H1 (cell line): ENCODE results near the gene GPA33. TPM values are rescaled to one million over a fixed set of nuclear protein-coding genes. Genes with fewer than 3 reads are reported as not detected.

ENCODE experiments used
- CTCF ChIA-PET: fragments of 300-600 bp; sonication (Branson Sonifier 250); formaldehyde crosslinking; loops from one replicate; lab custom pipeline; 2021; ENCODE audit not compliant: partially characterized antibody; lab: Charles Lee
- POLR2A ChIA-PET: fragments of 300-600 bp; sonication (Branson Sonifier 250); formaldehyde crosslinking; loops from one replicate; lab custom pipeline; 2021; ENCODE audit warnings: inconsistent platforms; ENCODE audit not compliant: partially characterized antibody; lab: Charles Lee
- DNase-seq, 2 experiments: peaks; one replicate each; pipeline versions ENCODE4 v3.0.0 to v3.0.0-alpha.2; 2010 to 2022; ENCODE audit warnings: low spot score in 2 of 2, low read depth in 1 of 2, mixed read lengths in 1 of 2
- FAIRE-seq: peaks from 2 replicates; lab custom pipeline; 2011; peaks lifted over from hg19 to GRCh38; lab: Jason Lieb, UNC
- H2AFZ ChIP-seq: 2 replicates; pipeline ENCODE4 v1.8.1; 2012; ENCODE audit warnings: low read length, inconsistent platforms
- H2AK5ac ChIP-seq: 2 replicates; pipeline ENCODE4 v1.6.1; 2013; ENCODE audit warnings: low read depth, low read length
- H2BK120ac ChIP-seq: replicated peaks from 2 replicates; pipeline ENCODE3; 2013; ENCODE audit warnings: low read depth, low read length, inconsistent platforms
- H2BK12ac ChIP-seq: 2 replicates; pipeline ENCODE4 v1.6.1; 2013; ENCODE audit warnings: low read depth, low read length
- H2BK15ac ChIP-seq: 2 replicates; pipeline ENCODE4 v1.6.1; 2013; ENCODE audit warnings: low read length
- H2BK20ac ChIP-seq: 2 replicates; pipeline ENCODE4 v1.6.1; 2013; ENCODE audit warnings: low read length
- H2BK5ac ChIP-seq: 2 replicates; pipeline ENCODE4 v1.6.1; 2013; ENCODE audit warnings: low read depth, low read length
- H3K14ac ChIP-seq: 2 replicates; pipeline ENCODE4 v1.6.1; 2013; ENCODE audit warnings: inconsistent platforms; ENCODE audit not compliant: insufficient read length
- H3K18ac ChIP-seq: 2 replicates; pipeline ENCODE4 v1.6.1; 2013; ENCODE audit warnings: low read length; ENCODE audit errors: extremely low read depth
- H3K23ac ChIP-seq: 2 replicates; pipeline ENCODE4 v1.6.1; 2013; ENCODE audit warnings: inconsistent platforms; ENCODE audit not compliant: insufficient read length
- H3K23me2 ChIP-seq: 2 replicates; pipeline ENCODE4 v1.6.1; 2013; ENCODE audit warnings: low read depth, low read length
- H3K27ac ChIP-seq: 2 replicates; pipeline ENCODE4 v1.6.1; 2011; ENCODE audit warnings: low read depth, low read length, inconsistent platforms
- H3K27me3 ChIP-seq, 4 experiments: replicated peaks in 1 of 4; 1 replicate in 1 of 4; 2 replicates in 3 of 4; pipeline versions ENCODE4 v1.6.1 to v1.8.1; 2011 to 2013; ENCODE audit warnings: low read length in 3 of 4, mild to moderate bottlenecking in 3 of 4, inconsistent platforms in 2 of 4, mixed read lengths in 2 of 4, moderate library complexity in 1 of 4; ENCODE audit not compliant: control insufficient read depth in 3 of 4, insufficient read depth in 3 of 4; ENCODE audit errors: extremely low read depth in 1 of 4
- H3K36me3 ChIP-seq, 4 experiments: 2 replicates each; pipeline versions ENCODE4 v1.6.1 to v1.8.1; 2011 to 2013; ENCODE audit warnings: mild to moderate bottlenecking in 4 of 4, low read length in 3 of 4, moderate library complexity in 2 of 4, control low read depth in 1 of 4, inconsistent platforms in 1 of 4; ENCODE audit not compliant: insufficient read depth in 4 of 4, control insufficient read depth in 2 of 4
- H3K4ac ChIP-seq: replicated peaks from 2 replicates; pipeline ENCODE3; 2013; ENCODE audit warnings: low read length, low read depth, mixed read lengths, inconsistent platforms; ENCODE audit not compliant: insufficient read length
- H3K4me1 ChIP-seq, 4 experiments: replicated peaks in 1 of 4; 1 replicate in 1 of 4; 2 replicates in 3 of 4; pipeline versions ENCODE4 v1.6.1 to v1.8.1; 2011 to 2013; ENCODE audit warnings: low read length in 3 of 4, inconsistent platforms in 2 of 4, mixed read lengths in 1 of 4; ENCODE audit not compliant: insufficient read depth in 4 of 4, control insufficient read depth in 3 of 4
- H3K4me2 ChIP-seq, 2 experiments: 2 replicates each; pipeline versions ENCODE4 v1.6.1 to v1.8.1; 2011 to 2013; ENCODE audit warnings: low read depth in 2 of 2, low read length in 2 of 2, control low read depth in 1 of 2, inconsistent platforms in 1 of 2, mild to moderate bottlenecking in 1 of 2; ENCODE audit not compliant: insufficient read depth in 1 of 2
- H3K4me3 ChIP-seq, 4 experiments: fragments of 200-600, 300-600 bp in 1 of 4; sonication (generic), shearing (Covaris generic), sonication (Bioruptor Twin) in 1 of 4; 2 replicates each; pipeline versions ENCODE4 v1.5.1 to v1.8.1; 2011 to 2016; ENCODE audit warnings: low read length in 4 of 4, low read depth in 3 of 4, control low read depth in 2 of 4, inconsistent platforms in 2 of 4, mild to moderate bottlenecking in 2 of 4, mixed read lengths in 1 of 4, moderate library complexity in 1 of 4; ENCODE audit not compliant: insufficient read depth in 2 of 4; ENCODE audit errors: extremely low read depth in 1 of 4
- H3K56ac ChIP-seq: replicated peaks from 2 replicates; pipeline ENCODE3; 2013; ENCODE audit warnings: low read depth, mild to moderate bottlenecking, mixed read lengths, low read length, inconsistent platforms; ENCODE audit not compliant: insufficient read length
- H3K79me1 ChIP-seq: 2 replicates; pipeline ENCODE4 v1.6.1; 2013; ENCODE audit warnings: low read depth, low read length, control low read depth
- H3K79me2 ChIP-seq, 2 experiments: 2 replicates each; pipeline versions ENCODE4 v1.6.1 to v1.8.1; 2012 to 2013; ENCODE audit warnings: low read length in 2 of 2, mild to moderate bottlenecking in 2 of 2, inconsistent platforms in 1 of 2; ENCODE audit not compliant: insufficient read depth in 2 of 2, control insufficient read depth in 1 of 2
- H3K9ac ChIP-seq, 4 experiments: replicated peaks in 1 of 4; 1 replicate in 1 of 4; 2 replicates in 3 of 4; pipeline versions ENCODE4 v1.6.1 to v1.8.1; 2011 to 2013; ENCODE audit warnings: low read depth in 3 of 4, low read length in 3 of 4, control low read depth in 2 of 4, mild to moderate bottlenecking in 2 of 4, moderate library complexity in 2 of 4, inconsistent platforms in 1 of 4; ENCODE audit errors: extremely low read depth in 1 of 4
- H3K9me3 ChIP-seq, 2 experiments: 2 replicates each; pipeline versions ENCODE4 v1.6.1 to v1.8.1; 2012 to 2013; ENCODE audit warnings: mild to moderate bottlenecking in 2 of 2, moderate library complexity in 2 of 2, control low read depth in 1 of 2, inconsistent platforms in 1 of 2, low read depth in 1 of 2, low read length in 1 of 2, mixed read lengths in 1 of 2; ENCODE audit not compliant: insufficient read depth in 2 of 2
- H4K20me1 ChIP-seq, 2 experiments: replicated peaks in 1 of 2; 2 replicates each; pipeline versions ENCODE3 to v1.8.1; 2011 to 2013; ENCODE audit warnings: inconsistent platforms in 2 of 2, low read length in 2 of 2, mild to moderate bottlenecking in 1 of 2; ENCODE audit not compliant: insufficient read depth in 2 of 2, control insufficient read depth in 1 of 2
- H4K5ac ChIP-seq: 2 replicates; pipeline ENCODE4 v1.6.1; 2013; ENCODE audit warnings: low read length, low read depth, mixed read lengths, inconsistent platforms; ENCODE audit not compliant: insufficient read length
- H4K8ac ChIP-seq: 2 replicates; pipeline ENCODE4 v1.8.0; 2013; ENCODE audit warnings: mild to moderate bottlenecking, moderate library complexity, low read length, inconsistent platforms; ENCODE audit not compliant: insufficient read depth; ENCODE audit errors: extremely low read depth
- H4K91ac ChIP-seq: replicated peaks from 2 replicates; pipeline ENCODE3; 2013; ENCODE audit warnings: low read length, mixed read lengths, inconsistent platforms; ENCODE audit not compliant: insufficient read length
- BCL11A ChIP-seq, 2 experiments: IDR thresholded peaks; one replicate each; pipeline ENCODE4 v1.6.1; 2011; ENCODE audit warnings: low read depth in 2 of 2, low read length in 2 of 2, mild to moderate bottlenecking in 2 of 2
- WGBS, 2 experiments: shearing (Covaris generic) in 1 of 2; methylation state at CpG; one replicate each; pipeline versions ENCODE4 v1.1.6 to v1.1.7; 2013 to 2015; ENCODE audit warnings: low lambda C conversion rate in 2 of 2, mixed read lengths in 2 of 2, inconsistent platforms in 1 of 2, low coverage in 1 of 2, missing lambda C conversion rate in 1 of 2; ENCODE audit not compliant: insufficient replicate concordance in 2 of 2, insufficient coverage in 1 of 2, insufficient read length in 1 of 2; ENCODE audit errors: extremely low coverage in 1 of 2, missing lambda C conversion rate in 1 of 2; 5-methylcytosine and 5-hydroxymethylcytosine counted together
- polyA plus RNA-seq, 7 experiments: library from polyadenylated mRNA; depleted of rRNA in 3 of 7; stranded (reverse) in 5 of 7; unstranded in 2 of 7; fragments of >200 nt in 5 of 7; fragments of 200-250 nt in 2 of 7; gene quantifications; 1 replicate in 5 of 7; 2 replicates in 1 of 7; 4 replicates in 1 of 7; pipeline versions ENCODE4 v1.2.1 to v1.2.3, GENCODE V29; 2011 to 2013; ENCODE audit warnings: missing spikeins in 2 of 7, mixed read lengths in 2 of 7
- total RNA-seq: library from RNA; stranded (reverse); fragmentation: NEBNext Ultra II Directional; extraction: Animal tissue kit (Norgen Biotek cat#: 25700); gene quantifications from 2 replicates; pipeline ENCODE4 v1.2.1, GENCODE V29; 2021

The GPA33 gene
- total and polyA plus RNA-seq, 2 of the 8 experiments (the other 6 are each of a cell fraction or from before 2014, with no cell fraction given): 0.19 to 0.67 TPM

- no peaks in the 10 kb centered on the region for H3K23me2 ChIP-seq
- H3K9me3 ChIP-seq: no peaks in the 10 kb centered on the region
- H3K27me3 ChIP-seq: no peaks in the 10 kb centered on the region
- DNase-seq (no peak), FAIRE-seq (peak; percentile 55)
- no peak overlapping the region for H3K4me3 ChIP-seq
- TF ChIP-seq BCL11A (IDR thresholded peaks at IDR 0.05; ENCODE audit: low read depth in 2 of 2, low read length in 2 of 2): no peak
- 0 out of 2 replicates have a peak overlapping the region, but pooled peaks have one; percentile 88 for H2AFZ ChIP-seq
- H4K91ac ChIP-seq: no peak overlapping the region
- no peak overlapping the region for H4K8ac ChIP-seq
- WGBS, 2 experiments: 72% methylated on average over 3 of the region's 3 CpGs; no CpG with 5 or more reads in 1 of the 2 experiments
- H3K9ac ChIP-seq: no peak overlapping the region
- peaks cover 2 to 18% (median 11%) of the 10 kb centered on the region in 4 experiments; a peak in 5 of 7 replicates for H3K4me1 ChIP-seq
- H3K4ac ChIP-seq: no peak overlapping the region
- no peak overlapping the region for H3K14ac ChIP-seq
- no peak overlapping the region for H2BK12ac ChIP-seq
- H3K79me1 ChIP-seq: no peaks in the 10 kb centered on the region
- no peaks in the 10 kb centered on the region for H4K20me1 ChIP-seq
- H3K4me2 ChIP-seq: peak overlapping the region; percentile 2 to 18; a peak in 1 of 4 replicates
- H3K79me2 ChIP-seq: no peaks in the 10 kb centered on the region
- H3K36me3 ChIP-seq: no peaks in the 10 kb centered on the region
- POLR2A ChIA-PET: interaction anchor here (0.9 to 3.2 kb wide), 5 partner anchors 10 to 172 kb away, joined by 3 to 14 read pairs (median 5); partner anchors contain the start of gene POU2F1
- no peak overlapping the region for H2BK5ac ChIP-seq
- H2BK15ac ChIP-seq: no peak overlapping the region
- no peak overlapping the region for H2AK5ac ChIP-seq
- no peak overlapping the region for H2BK120ac ChIP-seq
- H3K23ac ChIP-seq: no peak overlapping the region
- H3K18ac ChIP-seq: no peak overlapping the region
- H3K27ac ChIP-seq: no peak overlapping the region
- peak overlapping the region; percentile 9; the same call in 1 of the 2 replicates for H2BK20ac ChIP-seq
- H3K56ac ChIP-seq: no peak overlapping the region
- CTCF ChIA-PET: interaction anchor here (0.9 to 9.3 kb wide), 10 partner anchors 10 to 102 kb away, joined by 3 to 81 read pairs (median 5); partner anchors contain the start of gene POU2F1
- H4K5ac ChIP-seq: no peak overlapping the region
Observed at GRCh38 chr1:167137793-167138510, 47.8 kb upstream of the GPA33 start.
